Mesendoderm (in vitro differentiated cells): ENCODE results near the gene MSRB2.
A peak's percentile ranks its signal among the peaks of the same experiment; 100 is the strongest.
"Not testable (repeated sequence)": the region's sequence is repeated elsewhere in the genome, so short reads cannot be mapped to it uniquely, and the experiment has no call there.

Experiments
- DNase-seq: peaks from one replicate; pipeline ENCODE4 v3.0.0; 2013
- H2AK5ac ChIP-seq: 2 replicates; pipeline ENCODE4 v1.6.1; 2013; ENCODE audit warnings: low read length, inconsistent platforms
- H2BK120ac ChIP-seq: 2 replicates; pipeline ENCODE4 v1.6.1; 2013; ENCODE audit warnings: low read depth, mild to moderate bottlenecking, low read length, moderate library complexity, mixed read lengths
- H2BK15ac ChIP-seq: replicated peaks from 2 replicates; pipeline ENCODE4 v1.6.1; 2013; ENCODE audit warnings: low read depth, mild to moderate bottlenecking, moderate library complexity
- H2BK5ac ChIP-seq: 2 replicates; pipeline ENCODE4 v1.6.1; 2013; ENCODE audit warnings: low read length, inconsistent platforms
- H3K18ac ChIP-seq: 2 replicates; pipeline ENCODE4 v1.6.1; 2013; ENCODE audit warnings: mild to moderate bottlenecking, low read length, mixed read lengths
- H3K23ac ChIP-seq: one replicate; pipeline ENCODE4 v1.6.1; 2013; ENCODE audit warnings: low read length
- H3K27ac ChIP-seq: 2 replicates; pipeline ENCODE4 v1.5.1; 2013; ENCODE audit warnings: low read depth, mild to moderate bottlenecking, inconsistent platforms, low read length, moderate library complexity
- H3K27me3 ChIP-seq: 2 replicates; pipeline ENCODE4 v1.6.1; 2013; ENCODE audit warnings: low read length, control low read depth, mild to moderate bottlenecking, inconsistent platforms; ENCODE audit not compliant: insufficient read depth, poor library complexity
- H3K36me3 ChIP-seq: 2 replicates; pipeline ENCODE4 v1.6.1; 2013; ENCODE audit warnings: low read length, inconsistent platforms; ENCODE audit not compliant: control insufficient read depth, insufficient read depth
- H3K4ac ChIP-seq: one replicate; pipeline ENCODE4 v1.6.1; 2013; ENCODE audit warnings: low read depth, mild to moderate bottlenecking, low read length, moderate library complexity
- H3K4me1 ChIP-seq: 2 replicates; pipeline ENCODE4 v1.6.1; 2013; ENCODE audit warnings: low read depth, low read length, inconsistent platforms; ENCODE audit not compliant: control insufficient read depth
- H3K4me2 ChIP-seq: 2 replicates; pipeline ENCODE4 v1.6.1; 2013; ENCODE audit warnings: low read length
- H3K4me3 ChIP-seq: 2 replicates; pipeline ENCODE4 v1.5.1; 2013; ENCODE audit warnings: mild to moderate bottlenecking, low read length
- H3K56ac ChIP-seq: one replicate; pipeline ENCODE4 v1.6.1; 2013; ENCODE audit warnings: low read length
- H3K79me1 ChIP-seq: 2 replicates; pipeline ENCODE4 v1.6.1; 2013; ENCODE audit warnings: low read length, inconsistent platforms
- H3K79me2 ChIP-seq: 2 replicates; pipeline ENCODE4 v1.6.1; 2013; ENCODE audit warnings: mild to moderate bottlenecking, low read length; ENCODE audit not compliant: control insufficient read depth, insufficient read depth
- H3K9ac ChIP-seq: 2 replicates; pipeline ENCODE4 v1.6.1; 2013; ENCODE audit warnings: low read length, inconsistent platforms
- H4K5ac ChIP-seq: one replicate; pipeline ENCODE4 v1.6.1; 2013; ENCODE audit warnings: low read length
- H4K8ac ChIP-seq: one replicate; pipeline ENCODE4 v1.6.1; 2013; ENCODE audit warnings: low read depth, mild to moderate bottlenecking, control low read depth, low read length, moderate library complexity
- WGBS: extraction: QIAGEN DNeasy Blood & Tissue Kit; methylation state at CpG from one replicate; pipeline ENCODE4 v1.1.7; 2013; ENCODE audit warnings: low lambda C conversion rate, missing lambda C conversion rate; ENCODE audit not compliant: insufficient coverage; ENCODE audit errors: extremely low coverage; 5-methylcytosine and 5-hydroxymethylcytosine counted together

MSRB2 gene

GRCh38 chr10:23067939-23068775 is 27.2 kb upstream of the MSRB2 start:
- Histone ChIP-seq H3K4ac (no peak overlapping the region), H4K5ac (no peak overlapping the region), H3K79me1 (no peaks in the 10 kb centered on the region), H3K4me2 (no peak overlapping the region), H3K79me2 (no peaks in the 10 kb centered on the region), H3K18ac (no peak overlapping the region), H2BK120ac (no peak overlapping the region), H3K23ac (no peak overlapping the region), H3K4me1 (no peaks in the 10 kb centered on the region), H2AK5ac (no peak overlapping the region), H2BK5ac (no peak overlapping the region), H2BK15ac (no peak overlapping the region), H3K4me3 (no peak overlapping the region), H3K56ac (no peak overlapping the region), H3K36me3 (no peaks in the 10 kb centered on the region), H3K9ac (peak overlapping the region; percentile 15), H3K27me3 (no peaks in the 10 kb centered on the region), H3K27ac (no peak overlapping the region), H4K8ac (no peak overlapping the region)
- WGBS, result no CpG with 5 or more reads among the region's 16 CpGs
- DNase-seq, result peak; percentile 88

- WGBS, result no CpG with 5 or more reads among the region's 10 CpGs
- H3K18ac ChIP-seq, result no peak overlapping the region
Observed at GRCh38 chr10:23069019-23069815, 26.2 kb upstream of the MSRB2 start.

GRCh38 chr10:23070092-23070912 is 25.1 kb upstream of the MSRB2 start:
- not testable (repeated sequence) for H2BK15ac ChIP-seq, H3K36me3 ChIP-seq, H4K8ac ChIP-seq, H3K27me3 ChIP-seq, H3K79me2 ChIP-seq, H3K79me1 ChIP-seq, H3K4me1 ChIP-seq, H3K23ac ChIP-seq, H3K18ac ChIP-seq, H3K9ac ChIP-seq, H4K5ac ChIP-seq, H3K4ac ChIP-seq, DNase-seq, H3K4me2 ChIP-seq, H3K56ac ChIP-seq, H3K4me3 ChIP-seq, H3K27ac ChIP-seq, H2AK5ac ChIP-seq, H2BK120ac ChIP-seq, H2BK5ac ChIP-seq
- WGBS, result no CpG with 5 or more reads among the region's 12 CpGs

More at GRCh38 chr10:23069019-23069815, 26.2 kb upstream of the MSRB2 start:
- Histone ChIP-seq H2BK15ac (no peak overlapping the region), H3K23ac (no peak overlapping the region), H3K9ac (no peak overlapping the region), H2AK5ac (no peak overlapping the region), H4K5ac (no peak overlapping the region), H3K79me1 (no peaks in the 10 kb centered on the region), H2BK120ac (no peak overlapping the region), H3K4ac (no peak overlapping the region), H3K27ac (no peak overlapping the region), H3K4me3 (no peak overlapping the region), H3K79me2 (no peaks in the 10 kb centered on the region), H2BK5ac (no peak overlapping the region), H4K8ac (no peak overlapping the region), H3K36me3 (no peaks in the 10 kb centered on the region), H3K27me3 (no peaks in the 10 kb centered on the region), H3K56ac (no peak overlapping the region), H3K4me2 (no peak overlapping the region), H3K4me1 (no peaks in the 10 kb centered on the region)
- DNase-seq, result no peak

GRCh38 chr10:23070913-23071218 is 24.5 kb upstream of the MSRB2 start:
- Histone ChIP-seq H2BK120ac (no peak overlapping the region), H3K27ac (no peak overlapping the region), H3K56ac (no peak overlapping the region), H3K4me1 (no peaks in the 10 kb centered on the region), H2BK5ac (no peak overlapping the region), H3K4ac (no peak overlapping the region), H3K27me3 (no peaks in the 10 kb centered on the region), H3K4me2 (no peak overlapping the region), H3K79me2 (no peaks in the 10 kb centered on the region), H2BK15ac (no peak overlapping the region), H4K8ac (no peak overlapping the region), H4K5ac (no peak overlapping the region), H3K23ac (no peak overlapping the region), H3K36me3 (no peaks in the 10 kb centered on the region), H3K4me3 (no peak overlapping the region), H3K18ac (no peak overlapping the region), H3K79me1 (no peaks in the 10 kb centered on the region), H2AK5ac (no peak overlapping the region), H3K9ac (no peak overlapping the region)
- no CpG with 5 or more reads among the region's 3 CpGs for WGBS
- no peak for DNase-seq

- not testable (repeated sequence) for H2BK5ac ChIP-seq, H2AK5ac ChIP-seq
Observed at GRCh38 chr10:23072593-23072992, 22.8 kb upstream of the MSRB2 start.

More at GRCh38 chr10:23072593-23072992, 22.8 kb upstream of the MSRB2 start:
- H4K8ac ChIP-seq, H3K23ac ChIP-seq, H3K18ac ChIP-seq, H3K4me1 ChIP-seq, H3K4ac ChIP-seq, H3K36me3 ChIP-seq, H3K79me1 ChIP-seq, H3K4me3 ChIP-seq, H3K79me2 ChIP-seq, H2BK120ac ChIP-seq, DNase-seq, H3K27ac ChIP-seq, H2BK15ac ChIP-seq, H3K4me2 ChIP-seq, H4K5ac ChIP-seq, H3K9ac ChIP-seq, H3K27me3 ChIP-seq, H3K56ac ChIP-seq: not testable (repeated sequence)
- no CpG with 5 or more reads among the region's 3 CpGs for WGBS
